ENCODE results near the gene ENAH.

Gene ENAH

GRCh38 chr1:225595452-225595851 is 57.5 kb downstream of the ENAH start:
- no peak for DNase-seq
- TF ChIP-seq CTCF (IDR thresholded peaks at IDR 0.05), result no peak
- Mint-ChIP-seq H3K27ac (no peak overlapping the region), H3K4me3 (no peak overlapping the region), H3K9me3 (peaks cover 15% of the 10 kb centered on the region), H3K4me1 (peaks cover 24% of the 10 kb centered on the region), H3K27me3 (ENCODE audit: low read depth, poor library complexity) (no peaks in the 10 kb centered on the region), H3K36me3 (ENCODE audit: low read depth) (peaks cover 46% of the 10 kb centered on the region)

GRCh38 chr1:225593414-225593813 is 59.5 kb downstream of the ENAH start:
- no peak overlapping the region for H3K4me3 Mint-ChIP-seq
- no peak for TF ChIP-seq CTCF (IDR thresholded peaks at IDR 0.05)
- H3K36me3 Mint-ChIP-seq (ENCODE audit: low read depth), result peaks cover 45% of the 10 kb centered on the region
- H3K4me1 Mint-ChIP-seq, result peaks cover 26% of the 10 kb centered on the region
- H3K27me3 Mint-ChIP-seq (ENCODE audit: low read depth, poor library complexity), result no peaks in the 10 kb centered on the region
- DNase-seq, result no peak
- no peaks in the 10 kb centered on the region for H3K9me3 Mint-ChIP-seq
- no peak overlapping the region for H3K27ac Mint-ChIP-seq

GRCh38 chr1:225592362-225593025 is 60.4 kb downstream of the ENAH start:
- H3K27ac Mint-ChIP-seq, result peak overlapping the region; percentile 70
- peaks cover 5% of the 10 kb centered on the region for H3K9me3 Mint-ChIP-seq
- TF ChIP-seq CTCF (IDR thresholded peaks at IDR 0.05), result no peak
- no peaks in the 10 kb centered on the region for H3K27me3 Mint-ChIP-seq (ENCODE audit: low read depth, poor library complexity)
- no peak for DNase-seq
- H3K36me3 Mint-ChIP-seq (ENCODE audit: low read depth), result peaks cover 44% of the 10 kb centered on the region
- H3K4me1 Mint-ChIP-seq, result peaks cover 31% of the 10 kb centered on the region
- H3K4me3 Mint-ChIP-seq, result no peak overlapping the region

- H3K36me3 Mint-ChIP-seq (ENCODE audit: low read depth), result peaks cover 83% of the 10 kb centered on the region
- TF ChIP-seq CTCF (IDR thresholded peaks at IDR 0.05), result no peak
- peaks cover 29% of the 10 kb centered on the region for H3K4me1 Mint-ChIP-seq
- DNase-seq, result no peak
- peaks cover 24% of the 10 kb centered on the region for H3K9me3 Mint-ChIP-seq
- H3K4me3 Mint-ChIP-seq, result no peak overlapping the region
- H3K27ac Mint-ChIP-seq, result peak overlapping the region; percentile 29
- no peaks in the 10 kb centered on the region for H3K27me3 Mint-ChIP-seq (ENCODE audit: low read depth, poor library complexity)
Observed at GRCh38 chr1:225587310-225587709, 65.6 kb downstream of the ENAH start.

GRCh38 chr1:225581186-225581585 is 71.7 kb downstream of the ENAH start:
- DNase-seq, result no peak
- H3K4me1 Mint-ChIP-seq, result peaks cover 55% of the 10 kb centered on the region
- peak overlapping the region; percentile 95 for H3K27ac Mint-ChIP-seq
- H3K27me3 Mint-ChIP-seq (ENCODE audit: low read depth, poor library complexity), result no peaks in the 10 kb centered on the region
- H3K9me3 Mint-ChIP-seq, result peaks cover 7% of the 10 kb centered on the region
- peak overlapping the region; percentile 16 for H3K4me3 Mint-ChIP-seq
- TF ChIP-seq CTCF (IDR thresholded peaks at IDR 0.05), result no peak
- peaks cover 52% of the 10 kb centered on the region for H3K36me3 Mint-ChIP-seq (ENCODE audit: low read depth)

Data from nephron progenitor cell (in vitro differentiated cells).